ENCODE measurements around the gene LRATD1. TPM values are rescaled to one million over a fixed set of nuclear protein-coding genes. Genes with fewer than 3 reads are reported as not detected.

LRATD1 gene
- total RNA-seq, 3 donors from 2014 or later, result 1.6 to 10.0 (median 4.9) TPM

DNA sequence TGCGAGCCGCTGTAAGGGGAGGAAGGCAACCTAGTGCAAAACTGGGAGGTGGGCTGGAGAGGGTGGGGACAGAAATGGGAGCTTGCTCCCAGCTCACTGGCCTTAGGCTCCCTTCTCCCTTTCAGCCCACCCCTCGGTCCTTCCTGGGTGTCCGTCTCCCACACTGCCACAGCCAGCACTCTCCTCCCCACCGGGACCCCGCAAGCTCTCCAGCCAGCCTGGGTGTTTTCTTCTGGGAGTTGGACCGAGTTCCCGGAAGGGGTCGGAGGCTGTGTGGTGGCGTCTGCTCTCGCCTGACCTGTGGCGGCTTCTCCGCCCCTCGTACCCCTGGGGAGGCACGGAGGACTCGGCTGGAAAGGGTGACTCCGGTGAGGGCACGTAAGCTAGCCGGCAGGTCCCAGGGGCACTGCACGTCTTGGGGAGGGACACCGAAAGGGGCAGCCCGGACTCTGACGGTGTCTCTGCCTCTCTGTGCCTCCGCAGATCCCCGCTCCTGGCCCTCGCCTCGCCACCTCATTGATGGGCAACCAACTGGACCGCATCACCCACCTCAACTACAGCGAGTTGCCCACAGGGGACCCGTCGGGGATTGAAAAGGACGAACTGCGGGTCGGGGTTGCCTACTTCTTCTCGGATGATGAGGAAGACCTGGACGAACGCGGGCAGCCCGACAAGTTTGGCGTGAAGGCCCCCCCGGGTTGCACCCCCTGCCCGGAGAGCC, 1.1 kb downstream of the LRATD1 start:
- Histone ChIP-seq H3K4me3 (peak overlapping the region; percentile 36 to 77 (median 70)), H3K4me1 (no peaks in the 10 kb centered on the region), H3K36me3 (no peaks in the 10 kb centered on the region), H3K9me3 (no peaks in the 10 kb centered on the region), H3K27ac (peak overlapping the region; percentile 29 to 95), H3K27me3 (no peaks in the 10 kb centered on the region)
- TF ChIP-seq POLR2AphosphoS5 (IDR thresholded peaks at IDR 0.05), result no peak
- TF ChIP-seq, protein P1, sequence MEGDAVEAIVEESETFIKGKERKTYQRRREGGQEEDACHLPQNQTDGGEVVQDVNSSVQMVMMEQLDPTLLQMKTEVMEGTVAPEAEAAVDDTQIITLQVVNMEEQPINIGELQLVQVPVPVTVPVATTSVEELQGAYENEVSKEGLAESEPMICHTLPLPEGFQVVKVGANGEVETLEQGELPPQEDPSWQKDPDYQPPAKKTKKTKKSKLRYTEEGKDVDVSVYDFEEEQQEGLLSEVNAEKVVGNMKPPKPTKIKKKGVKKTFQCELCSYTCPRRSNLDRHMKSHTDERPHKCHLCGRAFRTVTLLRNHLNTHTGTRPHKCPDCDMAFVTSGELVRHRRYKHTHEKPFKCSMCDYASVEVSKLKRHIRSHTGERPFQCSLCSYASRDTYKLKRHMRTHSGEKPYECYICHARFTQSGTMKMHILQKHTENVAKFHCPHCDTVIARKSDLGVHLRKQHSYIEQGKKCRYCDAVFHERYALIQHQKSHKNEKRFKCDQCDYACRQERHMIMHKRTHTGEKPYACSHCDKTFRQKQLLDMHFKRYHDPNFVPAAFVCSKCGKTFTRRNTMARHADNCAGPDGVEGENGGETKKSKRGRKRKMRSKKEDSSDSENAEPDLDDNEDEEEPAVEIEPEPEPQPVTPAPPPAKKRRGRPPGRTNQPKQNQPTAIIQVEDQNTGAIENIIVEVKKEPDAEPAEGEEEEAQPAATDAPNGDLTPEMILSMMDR (IDR thresholded peaks at IDR 0.05), result no peak
- TF ChIP-seq POLR2A (IDR thresholded peaks at IDR 0.05), result no peak
- intact Hi-C loops (cut with DNase I; ENCODE audit: low total_unique reads), result no loop called here
- DNase-seq (ENCODE audit: low spot score in 2 of 2), result peak in 1 of 2 donors; percentile 52

DNA sequence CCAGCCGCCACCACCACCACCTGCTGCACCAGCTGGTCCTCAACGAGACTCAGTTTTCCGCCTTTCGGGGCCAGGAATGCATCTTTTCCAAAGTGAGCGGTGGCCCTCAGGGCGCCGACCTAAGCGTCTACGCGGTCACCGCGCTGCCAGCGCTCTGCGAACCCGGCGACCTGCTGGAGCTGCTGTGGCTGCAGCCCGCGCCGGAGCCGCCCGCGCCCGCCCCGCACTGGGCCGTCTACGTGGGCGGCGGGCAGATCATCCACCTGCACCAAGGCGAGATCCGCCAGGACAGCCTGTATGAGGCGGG, 1.6 kb downstream of the LRATD1 start:
- TF ChIP-seq POLR2AphosphoS5 (IDR thresholded peaks at IDR 0.05), result no peak
- H3K27me3 ChIP-seq, result no peaks in the 10 kb centered on the region
- no peak for DNase-seq (ENCODE audit: low spot score in 2 of 2)
- no peaks in the 10 kb centered on the region for H3K36me3 ChIP-seq
- H3K4me3 ChIP-seq, result peak overlapping the region; percentile 36 to 77 (median 70)
- intact Hi-C loops (cut with DNase I; ENCODE audit: low total_unique reads), result no loop called here
- no peaks in the 10 kb centered on the region for H3K4me1 ChIP-seq
- H3K27ac ChIP-seq, result peak overlapping the region in 1 of 2 donors; percentile 95
- H3K9me3 ChIP-seq, result no peaks in the 10 kb centered on the region

DNA sequence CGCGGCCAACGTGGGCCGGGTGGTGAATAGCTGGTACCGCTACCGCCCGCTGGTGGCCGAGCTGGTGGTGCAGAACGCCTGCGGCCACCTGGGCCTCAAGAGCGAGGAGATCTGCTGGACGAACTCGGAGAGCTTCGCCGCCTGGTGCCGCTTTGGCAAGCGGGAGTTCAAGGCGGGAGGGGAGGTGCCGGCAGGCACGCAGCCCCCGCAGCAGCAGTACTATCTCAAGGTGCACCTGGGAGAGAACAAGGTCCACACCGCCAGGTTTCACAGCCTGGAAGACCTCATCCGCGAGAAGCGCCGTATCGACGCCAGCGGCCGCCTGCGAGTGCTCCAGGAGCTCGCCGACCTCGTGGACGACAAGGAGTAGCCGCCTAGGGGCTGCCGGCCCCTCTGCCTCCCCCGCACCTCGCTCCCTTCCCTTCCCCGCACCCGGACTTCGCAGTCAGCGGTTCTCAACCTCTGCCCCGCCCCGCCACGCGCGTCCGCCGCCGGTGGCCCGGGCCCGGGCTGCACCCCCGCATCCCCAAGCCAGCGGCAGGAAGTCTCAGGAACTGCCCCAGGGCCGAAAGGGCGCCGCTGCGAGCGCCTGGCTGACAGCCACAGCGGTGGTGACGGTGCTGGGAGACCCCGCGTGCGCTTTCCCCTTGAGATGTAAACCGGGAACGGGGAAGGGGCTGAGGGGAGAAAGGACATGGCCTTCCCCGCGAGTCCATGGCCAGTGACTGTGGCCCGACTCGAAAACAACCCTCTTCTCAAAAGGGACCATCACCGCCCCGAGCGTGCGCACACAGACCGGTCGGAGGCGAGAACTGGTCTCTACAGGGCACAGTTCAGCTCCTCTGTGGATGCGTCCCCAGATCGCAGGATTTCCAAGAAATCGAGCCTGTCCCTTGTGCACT, 2.2 kb downstream of the LRATD1 start:
- Histone ChIP-seq H3K27ac (peak overlapping the region; percentile 85 to 95), H3K36me3 (no peaks in the 10 kb centered on the region), H3K27me3 (no peaks in the 10 kb centered on the region), H3K4me3 (peak overlapping the region; percentile 36 to 77 (median 70)), H3K9me3 (no peaks in the 10 kb centered on the region), H3K4me1 (no peaks in the 10 kb centered on the region)
- DNase-seq (ENCODE audit: low spot score in 2 of 2), result peak; percentile 82 to 88
- intact Hi-C loops (cut with DNase I; ENCODE audit: low total_unique reads), result no loop called here
- TF ChIP-seq POLR2AphosphoS5 (IDR thresholded peaks at IDR 0.05) (peak in 1 of 3 donors; percentile 30), POLR2A (IDR thresholded peaks at IDR 0.05) (no peak)
- TF ChIP-seq, protein P1 (IDR thresholded peaks at IDR 0.05), result peak; percentile 40 to 78 (median 57)

DNA sequence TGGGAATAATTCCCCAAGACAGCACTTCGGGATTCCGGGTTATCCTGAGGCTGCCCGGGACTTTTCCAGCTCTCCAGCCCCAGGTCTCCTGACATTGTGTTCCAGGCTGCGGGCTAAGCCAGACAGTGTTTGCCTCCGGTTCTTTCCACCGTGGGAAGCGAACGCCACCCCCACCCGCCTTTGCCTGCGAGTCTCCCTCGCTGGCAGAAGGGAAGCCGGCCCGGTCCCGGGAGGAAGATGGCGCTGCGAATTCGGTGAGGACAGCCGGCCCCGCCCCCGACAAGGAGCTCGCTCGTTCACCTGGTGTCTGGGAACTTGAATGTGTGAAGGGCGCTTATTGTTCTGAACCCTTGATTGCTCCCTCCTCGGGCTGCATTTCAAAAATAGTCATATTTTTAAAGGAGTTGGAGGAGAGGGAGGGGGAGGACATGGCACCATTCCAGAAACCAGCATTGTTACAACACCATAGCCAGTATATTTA, 2.9 kb downstream of the LRATD1 start:
- Histone ChIP-seq H3K27me3 (no peaks in the 10 kb centered on the region), H3K36me3 (no peaks in the 10 kb centered on the region), H3K27ac (peak overlapping the region; percentile 85 to 95), H3K4me1 (no peaks in the 10 kb centered on the region), H3K4me3 (peak overlapping the region; percentile 36 to 77 (median 70)), H3K9me3 (no peaks in the 10 kb centered on the region)
- peak; percentile 79 to 84 for DNase-seq (ENCODE audit: low spot score in 2 of 2)
- TF ChIP-seq, protein P1 (IDR thresholded peaks at IDR 0.05), result no peak
- no peak for TF ChIP-seq POLR2A (IDR thresholded peaks at IDR 0.05)
- TF ChIP-seq POLR2AphosphoS5 (IDR thresholded peaks at IDR 0.05), result no peak
- intact Hi-C loops (cut with DNase I; ENCODE audit: low total_unique reads), result no loop called here

DNA sequence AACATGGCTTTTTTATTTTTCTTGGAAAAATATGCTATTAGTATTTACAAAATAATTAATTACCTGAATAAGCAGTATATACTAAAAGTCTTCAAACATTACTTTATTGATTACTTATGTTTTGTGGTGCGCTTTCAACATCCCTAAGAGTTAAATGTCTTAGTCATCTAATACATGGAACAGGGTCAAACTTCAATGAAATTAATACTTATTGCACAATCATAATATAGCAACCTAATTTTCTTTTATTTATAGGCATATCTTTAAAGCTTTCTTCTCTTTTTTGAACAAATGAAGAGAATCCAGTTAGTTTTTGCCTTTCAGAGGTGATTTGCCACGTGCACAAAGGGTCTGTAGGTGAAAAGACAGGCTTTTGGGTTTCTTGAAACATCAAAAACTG, 6.0 kb downstream of the LRATD1 start:
- H3K27ac ChIP-seq, result no peak overlapping the region
- TF ChIP-seq POLR2AphosphoS5 (IDR thresholded peaks at IDR 0.05) (no peak), POLR2A (IDR thresholded peaks at IDR 0.05) (no peak)
- TF ChIP-seq, protein P1 (IDR thresholded peaks at IDR 0.05), result no peak
- DNase-seq (ENCODE audit: low spot score in 2 of 2), result no peak
- no peaks in the 10 kb centered on the region for H3K36me3 ChIP-seq
- H3K4me1 ChIP-seq, result no peaks in the 10 kb centered on the region
- intact Hi-C loops (cut with DNase I; ENCODE audit: low total_unique reads), result no loop called here
- no peak overlapping the region for H3K4me3 ChIP-seq
- H3K9me3 ChIP-seq, result no peaks in the 10 kb centered on the region
- H3K27me3 ChIP-seq, result no peaks in the 10 kb centered on the region

Measured in breast epithelium (tissue), 4 donors.